H9 (cell line): ENCODE data around the gene NAXD. TPM values are rescaled to one million over a fixed set of nuclear protein-coding genes. Genes with fewer than 3 reads are reported as not detected.
A peak's percentile ranks its signal among the peaks of the same experiment; 100 is the strongest.

Source experiments
- DNase-seq: peaks from one replicate; pipeline ENCODE4 v3.0.0-alpha.2; 2017
- H2AFZ ChIP-seq: one replicate; pipeline ENCODE4 v1.6.1; 2013; ENCODE audit warnings: mild to moderate bottlenecking, low read length, control low read depth, moderate library complexity
- H2AK5ac ChIP-seq: 2 replicates; pipeline ENCODE4 v1.6.1; 2013; ENCODE audit warnings: low read length, control low read depth, mixed read lengths; ENCODE audit not compliant: insufficient read length
- H2BK120ac ChIP-seq: one replicate; pipeline ENCODE4 v1.6.1; 2013; ENCODE audit warnings: low read depth, mild to moderate bottlenecking, low read length, control low read depth, inconsistent platforms; ENCODE audit not compliant: poor library complexity, severe bottlenecking
- H2BK12ac ChIP-seq: 2 replicates; pipeline ENCODE4 v1.6.1; 2013; ENCODE audit warnings: low read length, control low read depth, mixed read lengths, low read depth; ENCODE audit not compliant: insufficient read length
- H2BK15ac ChIP-seq: 2 replicates; pipeline ENCODE4 v1.6.1; 2013; ENCODE audit warnings: low read depth, low read length, control low read depth
- H2BK20ac ChIP-seq: one replicate; pipeline ENCODE4 v1.6.1; 2013; ENCODE audit warnings: low read depth, mild to moderate bottlenecking, low read length, control low read depth, inconsistent platforms; ENCODE audit not compliant: poor library complexity, severe bottlenecking
- H2BK5ac ChIP-seq: 2 replicates; pipeline ENCODE4 v1.6.1; 2013; ENCODE audit warnings: low read length, control low read depth, mixed read lengths; ENCODE audit not compliant: insufficient read length
- H3K14ac ChIP-seq: 2 replicates; pipeline ENCODE4 v1.6.1; 2013; ENCODE audit warnings: low read length, control low read depth; ENCODE audit not compliant: insufficient read depth
- H3K18ac ChIP-seq: 2 replicates; pipeline ENCODE4 v1.6.1; 2013; ENCODE audit warnings: low read depth, mild to moderate bottlenecking, mixed read lengths, low read length, control low read depth; ENCODE audit not compliant: insufficient read length
- H3K23ac ChIP-seq: 2 replicates; pipeline ENCODE4 v1.6.1; 2013; ENCODE audit warnings: low read length, control low read depth, mixed read lengths, low read depth; ENCODE audit not compliant: insufficient read length
- H3K23me2 ChIP-seq: 2 replicates; pipeline ENCODE4 v1.6.1; 2013; ENCODE audit warnings: low read depth, mild to moderate bottlenecking, mixed read lengths, low read length, control low read depth; ENCODE audit not compliant: insufficient read length, poor library complexity, severe bottlenecking
- H3K27ac ChIP-seq: 2 replicates; pipeline ENCODE4 v1.5.1; 2013; ENCODE audit warnings: low read length, control low read depth, mixed read lengths, low read depth; ENCODE audit not compliant: insufficient read length
- H3K27me3 ChIP-seq: 2 replicates; pipeline ENCODE4 v1.6.1; 2013; ENCODE audit warnings: low read length, control low read depth, inconsistent platforms; ENCODE audit not compliant: insufficient read depth
- H3K4ac ChIP-seq: 2 replicates; pipeline ENCODE4 v1.6.1; 2013; ENCODE audit warnings: low read depth, mild to moderate bottlenecking, control low read depth, inconsistent platforms, low read length, moderate library complexity
- H3K4me1 ChIP-seq: 2 replicates; pipeline ENCODE4 v1.6.1; 2013; ENCODE audit warnings: low read length, control low read depth, inconsistent platforms; ENCODE audit not compliant: insufficient read depth
- H3K4me2 ChIP-seq: 2 replicates; pipeline ENCODE4 v1.6.1; 2013; ENCODE audit warnings: low read length, control low read depth, mixed read lengths; ENCODE audit not compliant: insufficient read length, insufficient read depth
- H3K56ac ChIP-seq: 2 replicates; pipeline ENCODE4 v1.6.1; 2013; ENCODE audit warnings: low read depth, mild to moderate bottlenecking, mixed read lengths, low read length, control low read depth; ENCODE audit not compliant: insufficient read length
- H3K79me1 ChIP-seq: 2 replicates; pipeline ENCODE4 v1.6.1; 2013; ENCODE audit warnings: low read depth, mild to moderate bottlenecking, moderate library complexity, low read length, control low read depth, inconsistent platforms; ENCODE audit not compliant: insufficient read depth, poor library complexity, severe bottlenecking
- H3K79me2 ChIP-seq: 2 replicates; pipeline ENCODE4 v1.6.1; 2013; ENCODE audit warnings: low read length, control low read depth, inconsistent platforms; ENCODE audit not compliant: insufficient read depth
- H3K9ac ChIP-seq: 2 replicates; pipeline ENCODE4 v1.6.1; 2013; ENCODE audit warnings: low read length, control low read depth, mixed read lengths; ENCODE audit not compliant: insufficient read length; ENCODE audit errors: extremely low read depth
- H3K9me3 ChIP-seq: one replicate; pipeline ENCODE4 v1.6.1; 2013; ENCODE audit warnings: low read depth, low read length, inconsistent platforms; ENCODE audit not compliant: control insufficient read depth
- H3T11ph ChIP-seq: one replicate; pipeline ENCODE4 v1.6.1; 2013; ENCODE audit warnings: mild to moderate bottlenecking, low read length, control low read depth, inconsistent platforms
- H4K20me1 ChIP-seq: one replicate; pipeline ENCODE4 v1.6.1; 2013; ENCODE audit not compliant: control insufficient read depth, insufficient read length, insufficient read depth
- H4K5ac ChIP-seq: 2 replicates; pipeline ENCODE4 v1.6.1; 2013; ENCODE audit warnings: low read depth, mild to moderate bottlenecking, mixed read lengths, low read length, control low read depth; ENCODE audit not compliant: insufficient read length
- H4K8ac ChIP-seq: replicated peaks from 2 replicates; pipeline ENCODE4 v1.6.1; 2013; ENCODE audit warnings: low read length, control low read depth, mixed read lengths, low read depth; ENCODE audit not compliant: insufficient read length
- H4K91ac ChIP-seq: 2 replicates; pipeline ENCODE4 v1.6.1; 2013; ENCODE audit warnings: low read depth, mild to moderate bottlenecking, moderate library complexity, mixed read lengths, low read length, control low read depth; ENCODE audit not compliant: insufficient read length
- H3K27ac Mint-ChIP-seq, 3 experiments: 2 replicates in 2 of 3; 3 replicates in 1 of 3; pipeline ENCODE4 v1.8.0; 2020 to 2021; ENCODE audit warnings: mixed read lengths in 3 of 3, mild to moderate bottlenecking in 1 of 3, moderate library complexity in 1 of 3
- H3K27me3 Mint-ChIP-seq: 2 replicates; pipeline ENCODE4 v1.8.0; 2021; ENCODE audit warnings: low read depth, mild to moderate bottlenecking, moderate library complexity, mixed read lengths
- H3K36me3 Mint-ChIP-seq, 3 experiments: 2 replicates in 2 of 3; 3 replicates in 1 of 3; pipeline ENCODE4 v1.8.0; 2020 to 2021; ENCODE audit warnings: low read depth in 3 of 3, mixed read lengths in 3 of 3; ENCODE audit not compliant: insufficient read depth in 1 of 3
- H3K4me1 Mint-ChIP-seq, 2 experiments: 2 replicates each; pipeline ENCODE4 v1.8.0; 2020; ENCODE audit warnings: mixed read lengths in 2 of 2
- H3K4me3 Mint-ChIP-seq, 2 experiments: 2 replicates in 1 of 2; 3 replicates in 1 of 2; pipeline ENCODE4 v1.8.0; 2020 to 2021; ENCODE audit warnings: mild to moderate bottlenecking in 2 of 2, mixed read lengths in 2 of 2, moderate library complexity in 1 of 2
- H3K9me3 Mint-ChIP-seq, 2 experiments: 2 replicates in 1 of 2; 3 replicates in 1 of 2; pipeline ENCODE4 v1.8.0; 2020; ENCODE audit warnings: mild to moderate bottlenecking in 2 of 2, mixed read lengths in 2 of 2, moderate library complexity in 1 of 2
- CTCF ChIP-seq: fragments of 200-600 bp; sonication (generic); conservative IDR thresholded peaks from 3 replicates; pipeline ENCODE4 v1.8.0; 2021; ENCODE audit warnings: antibody characterized with exemption, mild to moderate bottlenecking
- WGBS: extraction: QIAGEN DNeasy Blood & Tissue Kit; methylation state at CpG from one replicate; pipeline ENCODE4 v1.1.7; 2013; ENCODE audit warnings: missing lambda C conversion rate, low lambda C conversion rate, mixed read lengths; ENCODE audit not compliant: insufficient read length; ENCODE audit errors: extremely low coverage; 5-methylcytosine and 5-hydroxymethylcytosine counted together
- total RNA-seq: library from RNA; stranded (reverse); gene quantifications from 2 replicates; pipeline ENCODE4 v1.2.1, GENCODE V29; 2021

Gene NAXD
- total RNA-seq, 1 experiment from 2014 or later, result 25.5 TPM

- H3K9ac ChIP-seq, result no peak overlapping the region
- H3K56ac ChIP-seq, result no peak overlapping the region
- WGBS, result no CpG with 5 or more reads among the region's 5 CpGs
Measured at GRCh38 chr13:110639935-110640334, 24.6 kb downstream of the NAXD start.

More at GRCh38 chr13:110639935-110640334, 24.6 kb downstream of the NAXD start:
- H3K27me3 ChIP-seq, result no peaks in the 10 kb centered on the region
- H2BK12ac ChIP-seq, result no peak overlapping the region
- H3K9me3 ChIP-seq, result no peaks in the 10 kb centered on the region
- H3K36me3 Mint-ChIP-seq, result peaks cover 30 to 84% (median 70%) of the 10 kb centered on the region in 3 experiments
- H3K18ac ChIP-seq, result no peak overlapping the region
- H2BK5ac ChIP-seq, result no peak overlapping the region
- no peak for TF ChIP-seq CTCF
- H3K79me1 ChIP-seq, result no peaks in the 10 kb centered on the region
- H2BK15ac ChIP-seq, result no peak overlapping the region
- no peak overlapping the region for H3T11ph ChIP-seq
- no peak overlapping the region for H3K4me3 Mint-ChIP-seq
- no peak overlapping the region for H3K23ac ChIP-seq
- H3K79me2 ChIP-seq, result no peaks in the 10 kb centered on the region
- H3K14ac ChIP-seq, result no peak overlapping the region
- no peak overlapping the region for H3K4me2 ChIP-seq
- no peak overlapping the region for H2BK120ac ChIP-seq
- H2AK5ac ChIP-seq, result no peak overlapping the region
- no peaks in the 10 kb centered on the region; the same call in 1 of the 2 replicates for H3K4me1 ChIP-seq
- H3K27me3 Mint-ChIP-seq, result no peaks in the 10 kb centered on the region; the same call in 1 of the 2 replicates
- no peak overlapping the region for H3K27ac ChIP-seq
- no peak overlapping the region for H2AFZ ChIP-seq
- H4K5ac ChIP-seq, result no peak overlapping the region
- no peak for DNase-seq
- H3K4me1 Mint-ChIP-seq, result peaks cover 4 to 5% of the 10 kb centered on the region in 2 experiments
- H2BK20ac ChIP-seq, result no peak overlapping the region
- no peaks in the 10 kb centered on the region for H4K20me1 ChIP-seq
- no peak overlapping the region for H4K91ac ChIP-seq
- no peaks in the 10 kb centered on the region for H3K23me2 ChIP-seq
- H4K8ac ChIP-seq, result no peak overlapping the region
- 0 out of 7 replicates have a peak overlapping the region, but pooled peaks of 1 of the 3 experiments have one; percentile 21 for H3K27ac Mint-ChIP-seq
- H3K4ac ChIP-seq, result no peak overlapping the region
- H3K9me3 Mint-ChIP-seq, result no peaks in the 10 kb centered on the region
